SKM-1 treated with dmso at 0.1 percent for 144 hours (cell line): ENCODE measurements around the gene BMP3.

Experiments
- DNase-seq: peaks from one replicate; lab custom pipeline; 2025; ENCODE audit not compliant: unreplicated experiment; lab: John Stamatoyannopoulos, UW

BMP3 gene

DNA sequence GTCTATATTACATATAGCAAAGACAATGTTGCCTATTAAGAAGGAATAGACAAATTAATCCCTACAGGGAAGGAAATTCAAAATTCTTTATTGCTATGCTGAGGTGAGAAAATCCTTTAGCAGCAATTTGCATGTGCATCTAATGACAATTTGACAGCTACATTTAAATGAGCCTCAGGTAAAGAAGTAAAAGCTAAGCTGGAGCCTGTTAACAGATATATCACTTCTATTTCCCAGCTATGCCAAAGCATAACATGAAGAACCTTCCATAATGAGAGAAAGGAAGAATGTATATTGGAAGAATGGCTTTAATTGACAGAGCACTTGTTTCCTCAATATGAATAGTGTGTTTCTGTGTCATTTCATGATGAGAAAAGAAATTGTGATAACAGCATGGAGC is 71.6 kb downstream of the BMP3 start:
- no peak for DNase-seq

DNA sequence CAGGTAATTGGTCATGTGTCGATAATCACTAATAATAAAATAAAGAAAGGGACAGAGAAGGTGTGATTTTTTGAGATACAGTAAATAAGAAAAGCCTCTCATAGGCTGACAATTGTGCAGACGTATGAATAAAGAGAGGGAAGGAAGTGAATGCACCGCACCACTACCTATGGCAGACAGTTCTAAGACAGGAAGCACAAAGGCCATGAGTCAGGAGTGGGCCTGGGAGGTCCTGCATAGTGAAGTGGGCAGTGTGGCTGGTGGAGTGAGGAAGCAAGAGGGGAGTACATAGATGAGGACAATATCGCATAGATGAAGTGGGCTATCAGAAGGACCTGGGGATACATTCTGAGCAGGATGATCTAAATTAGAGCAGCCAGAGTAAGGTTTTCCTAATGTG is 75.6 kb downstream of the BMP3 start:
- no peak for DNase-seq
